ENCODE results near the gene TOLLIP. TPM values are rescaled to one million over a fixed set of nuclear protein-coding genes. Genes with fewer than 3 reads are reported as not detected.

The TOLLIP gene
- total and polyA plus RNA-seq, 2 of the 4 experiments (the other 2 are of a cell fraction): 19.7 to 42.9 TPM

- H2BK5ac ChIP-seq (ENCODE audit: low read depth, low read length, poor library complexity, severe bottlenecking): no peak overlapping the region
- H3K23ac ChIP-seq (ENCODE audit: low read depth, low read length): no peak overlapping the region
- no peaks in the 10 kb centered on the region for H3K36me3 ChIP-seq (ENCODE audit: control insufficient read depth, insufficient read depth, low read length)
- no peak overlapping the region for H4K91ac ChIP-seq (ENCODE audit: insufficient read depth, low read depth, low read length)
- POLR2A ChIA-PET (ENCODE audit: unreplicated experiment): no interaction called here
- H3K56ac ChIP-seq (ENCODE audit: extremely low read depth, insufficient read depth, low read length): no peak overlapping the region
- CTCF ChIA-PET: no interaction called here
- H3K14ac ChIP-seq (replicated peaks; ENCODE audit: low read depth, low read length): no peak overlapping the region
- BruUV-seq (replicated peaks): no TSS peak
- intact Hi-C loops (cut with micrococcal nuclease) (no loop called here), in situ Hi-C loops (cut with MboI; ENCODE audit: low sequenced_read_pairs) (no loop called here), dilution Hi-C loops (cut with HindIII; ENCODE audit: low sequenced_read_pairs, unreplicated experiment) (no loop called here)
- TF ChIP-seq MXI1 (IDR thresholded peaks at IDR 0.05; ENCODE audit: borderline replicate concordance, low read depth, low read length) (no peak), MAZ (IDR thresholded peaks at IDR 0.05; ENCODE audit: borderline replicate concordance, low read depth, low read length) (no peak), CEBPB (IDR thresholded peaks at IDR 0.05; ENCODE audit: low read depth, low read length) (no peak), POLR2A (IDR thresholded peaks at IDR 0.05; ENCODE audit: low read depth, low read length) (no peak), SMC3 (IDR thresholded peaks at IDR 0.05; ENCODE audit: low read depth, low read length) (no peak), CTCF (conservative IDR thresholded peaks at IDR 0.05; ENCODE audit: low read depth, low read length) (no peak), NFE2L2 (IDR thresholded peaks at IDR 0.05; ENCODE audit: low read depth, low read length) (no peak), USF2 (IDR thresholded peaks at IDR 0.05; ENCODE audit: low read depth, low read length) (no peak), BHLHE40 (IDR thresholded peaks at IDR 0.05; ENCODE audit: low read depth, low read length) (no peak), RAD21 (IDR thresholded peaks at IDR 0.05; ENCODE audit: low read length) (no peak), MAFK (IDR thresholded peaks at IDR 0.05; ENCODE audit: low read depth, low read length) (no peak), FOS (IDR thresholded peaks at IDR 0.05; ENCODE audit: low read depth, low read length) (no peak), ELK1 (IDR thresholded peaks at IDR 0.05; ENCODE audit: borderline replicate concordance, low read depth, low read length) (no peak), RFX5 (IDR thresholded peaks at IDR 0.05; ENCODE audit: low read depth, low read length) (no peak), RCOR1 (IDR thresholded peaks at IDR 0.05; ENCODE audit: insufficient replicate concordance, low read length) (no peak), CHD1 (IDR thresholded peaks at IDR 0.05; ENCODE audit: low read depth, low read length) (no peak)
- H2AK9ac ChIP-seq (replicated peaks; ENCODE audit: low read depth, low read length, poor library complexity): no peak overlapping the region
- H3K9me3 ChIP-seq (ENCODE audit: control insufficient read depth, insufficient read depth, low read length): peaks cover 15% of the 10 kb centered on the region; the same call in 1 of the 2 replicates
- no peak overlapping the region for H4K5ac ChIP-seq (ENCODE audit: low read depth, low read length)
- no peak overlapping the region for H4K8ac ChIP-seq (ENCODE audit: low read depth in 2 of 2, low read length in 2 of 2)
- H4K20me1 ChIP-seq (ENCODE audit: insufficient read depth, low read length): no peaks in the 10 kb centered on the region
- H2AFZ ChIP-seq (replicated peaks; ENCODE audit: low read length, poor library complexity): no peak overlapping the region
- no peak overlapping the region for H3K18ac ChIP-seq (ENCODE audit: low read depth, low read length)
- H3K27ac ChIP-seq (ENCODE audit: insufficient read depth, low read length): no peak overlapping the region
- H2AK5ac ChIP-seq (ENCODE audit: low read depth, low read length): no peak overlapping the region
- DNase-seq (no peak), ATAC-seq (ENCODE audit: low read depth) (no peak)
- H2BK15ac ChIP-seq (ENCODE audit: low read depth, low read length): no peak overlapping the region
- H3K79me1 ChIP-seq (ENCODE audit: low read depth in 1 of 2, low read length in 2 of 2): no peaks in the 10 kb centered on the region
- H3K4me1 ChIP-seq (ENCODE audit: control insufficient read depth, insufficient read depth, low read length): no peaks in the 10 kb centered on the region
- no peak overlapping the region for H2BK20ac ChIP-seq (ENCODE audit: low read depth, low read length)
- no peak overlapping the region for H2BK120ac ChIP-seq (ENCODE audit: low read depth, low read length)
- H3K9me1 ChIP-seq (ENCODE audit: insufficient read depth, low read length): no peaks in the 10 kb centered on the region
- no peak overlapping the region for H3K4ac ChIP-seq (ENCODE audit: low read depth, low read length)
- WGBS, 2 experiments (ENCODE audit: extremely low coverage in 2 of 2, insufficient read length in 1 of 2): 69% methylated on average over 4 of the region's 23 CpGs; no CpG with 5 or more reads in 1 of the 2 experiments
- H3K9ac ChIP-seq (ENCODE audit: low read depth, low read length): no peak overlapping the region
- no peaks in the 10 kb centered on the region; the same call in 1 of the 2 replicates for H3K27me3 ChIP-seq (ENCODE audit: control insufficient read depth, insufficient read depth, low read length)
- no peak overlapping the region for H3K4me2 ChIP-seq (ENCODE audit: low read depth, low read length)
- H3K4me3 ChIP-seq (ENCODE audit: insufficient read depth, low read depth, low read length): no peak overlapping the region
Measured at GRCh38 chr11:1239596-1240205, 69.7 kb downstream of the TOLLIP start.

Measured in IMR-90 (cell line).